Lower leg skin (tissue), 3 donors: ENCODE results near the gene DYNLRB1.

Source experiments
- POLR2A ChIP-seq, 2 donors: fragments of 450-650 bp; IDR thresholded peaks; one replicate each; pipeline ENCODE4 v1.6.1; 2016 to 2017; ENCODE audit warnings: antibody characterized with exemption in 2 of 2, mild to moderate bottlenecking in 1 of 2, moderate library complexity in 1 of 2
- TF ChIP-seq, protein P1 (sequence below), 3 donors: fragments of 450-650 bp; IDR thresholded peaks; one replicate each; pipeline ENCODE4 v1.5.1; 2016; ENCODE audit warnings: antibody characterized with exemption in 3 of 3, mild to moderate bottlenecking in 3 of 3, moderate library complexity in 2 of 3

DNA sequence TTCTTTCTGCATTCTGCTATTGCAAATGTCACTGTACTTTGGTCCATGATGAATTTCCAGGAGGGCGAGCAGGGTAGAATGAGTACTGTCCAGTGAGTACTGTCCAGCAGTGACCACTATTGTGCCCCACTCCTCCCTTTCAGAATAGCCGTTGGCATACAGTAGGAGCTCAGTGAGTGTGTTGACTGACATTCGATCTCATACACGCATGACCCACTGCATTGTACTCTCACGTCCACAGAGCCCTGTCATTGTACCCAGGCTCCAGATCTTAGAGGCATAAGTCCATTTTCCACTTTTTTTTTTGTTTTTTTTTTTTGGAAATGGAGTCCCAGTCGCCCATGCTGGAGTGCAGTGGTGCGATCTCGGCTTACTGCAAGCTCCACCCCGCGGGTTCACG lies 8.2 kb downstream of the DYNLRB1 start:
- TF ChIP-seq, protein P1, sequence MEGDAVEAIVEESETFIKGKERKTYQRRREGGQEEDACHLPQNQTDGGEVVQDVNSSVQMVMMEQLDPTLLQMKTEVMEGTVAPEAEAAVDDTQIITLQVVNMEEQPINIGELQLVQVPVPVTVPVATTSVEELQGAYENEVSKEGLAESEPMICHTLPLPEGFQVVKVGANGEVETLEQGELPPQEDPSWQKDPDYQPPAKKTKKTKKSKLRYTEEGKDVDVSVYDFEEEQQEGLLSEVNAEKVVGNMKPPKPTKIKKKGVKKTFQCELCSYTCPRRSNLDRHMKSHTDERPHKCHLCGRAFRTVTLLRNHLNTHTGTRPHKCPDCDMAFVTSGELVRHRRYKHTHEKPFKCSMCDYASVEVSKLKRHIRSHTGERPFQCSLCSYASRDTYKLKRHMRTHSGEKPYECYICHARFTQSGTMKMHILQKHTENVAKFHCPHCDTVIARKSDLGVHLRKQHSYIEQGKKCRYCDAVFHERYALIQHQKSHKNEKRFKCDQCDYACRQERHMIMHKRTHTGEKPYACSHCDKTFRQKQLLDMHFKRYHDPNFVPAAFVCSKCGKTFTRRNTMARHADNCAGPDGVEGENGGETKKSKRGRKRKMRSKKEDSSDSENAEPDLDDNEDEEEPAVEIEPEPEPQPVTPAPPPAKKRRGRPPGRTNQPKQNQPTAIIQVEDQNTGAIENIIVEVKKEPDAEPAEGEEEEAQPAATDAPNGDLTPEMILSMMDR (IDR thresholded peaks at IDR 0.05): no peak
- TF ChIP-seq POLR2A (IDR thresholded peaks at IDR 0.05): no peak
